Central memory CD8-positive, alpha-beta T cell (primary cell): Measurements from ENCODE around the gene TCF20.

Experiments
- ATAC-seq: fragments of 150-1000 bp; cut with Tn5 transposase; replicated peaks from 2 replicates; pipeline ENCODE4 v1.10.0; 2022; ENCODE audit warnings: mild to moderate bottlenecking, moderate FRiP score, moderate number of reproducible peaks; ENCODE audit not compliant: poor library complexity, severe bottlenecking; ENCODE audit errors: extremely low read depth
- DNase-seq, 2 donors: peaks; one replicate each; pipeline ENCODE4 v3.0.0; 2021; ENCODE audit warnings: low spot score in 2 of 2
- H3K27ac Mint-ChIP-seq: one replicate; pipeline ENCODE4 v1.8.0; 2022; ENCODE audit warnings: low read depth, mild to moderate bottlenecking, moderate library complexity, mixed read lengths
- H3K27me3 Mint-ChIP-seq: one replicate; pipeline ENCODE4 v1.8.0; 2022; ENCODE audit warnings: mixed read lengths
- H3K36me3 Mint-ChIP-seq: one replicate; pipeline ENCODE4 v1.8.0; 2022; ENCODE audit warnings: mild to moderate bottlenecking, moderate library complexity, mixed read lengths; ENCODE audit not compliant: insufficient read depth
- H3K4me1 Mint-ChIP-seq: one replicate; pipeline ENCODE4 v1.8.0; 2022; ENCODE audit warnings: mixed read lengths
- H3K4me3 Mint-ChIP-seq: one replicate; pipeline ENCODE4 v1.8.0; 2022; ENCODE audit warnings: mild to moderate bottlenecking, moderate library complexity, mixed read lengths
- H3K9me3 Mint-ChIP-seq: one replicate; pipeline ENCODE4 v1.8.0; 2022; ENCODE audit warnings: mixed read lengths

The TCF20 gene

DNA sequence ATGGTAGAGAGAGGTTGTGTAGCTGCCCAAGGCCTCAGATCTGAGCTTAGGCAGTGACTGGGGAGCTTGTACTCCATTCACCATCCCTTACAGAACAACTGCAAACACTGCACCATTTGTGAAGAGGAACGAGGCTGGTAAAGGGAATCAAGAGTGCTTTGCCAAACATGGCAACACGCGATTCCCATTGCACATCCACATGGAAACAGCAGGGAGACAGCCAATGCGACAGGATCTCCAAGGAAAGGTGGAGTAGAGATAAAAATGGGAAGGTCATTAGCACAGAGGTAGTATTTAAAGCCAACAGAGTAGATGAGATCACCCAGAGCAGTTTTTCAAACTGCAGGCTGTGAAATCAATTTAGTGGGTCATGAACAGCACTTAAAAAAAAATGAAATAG lies 42.0 kb downstream of the TCF20 start:
- Mint-ChIP-seq H3K27ac (peak overlapping the region; percentile 47), H3K9me3 (no peaks in the 10 kb centered on the region), H3K4me1 (peaks cover 53% of the 10 kb centered on the region), H3K27me3 (no peaks in the 10 kb centered on the region), H3K4me3 (no peak overlapping the region), H3K36me3 (peaks cover 5% of the 10 kb centered on the region)
- DNase-seq (no peak), ATAC-seq (no peak)

- DNase-seq (no peak), ATAC-seq (no peak)
- Mint-ChIP-seq H3K27me3 (no peaks in the 10 kb centered on the region), H3K4me1 (peaks cover 59% of the 10 kb centered on the region), H3K36me3 (peaks cover 5% of the 10 kb centered on the region), H3K9me3 (no peaks in the 10 kb centered on the region), H3K27ac (no peak overlapping the region), H3K4me3 (no peak overlapping the region)
Observed at GRCh38 chr22:42227435-42227834, 43.0 kb downstream of the TCF20 start.

DNA sequence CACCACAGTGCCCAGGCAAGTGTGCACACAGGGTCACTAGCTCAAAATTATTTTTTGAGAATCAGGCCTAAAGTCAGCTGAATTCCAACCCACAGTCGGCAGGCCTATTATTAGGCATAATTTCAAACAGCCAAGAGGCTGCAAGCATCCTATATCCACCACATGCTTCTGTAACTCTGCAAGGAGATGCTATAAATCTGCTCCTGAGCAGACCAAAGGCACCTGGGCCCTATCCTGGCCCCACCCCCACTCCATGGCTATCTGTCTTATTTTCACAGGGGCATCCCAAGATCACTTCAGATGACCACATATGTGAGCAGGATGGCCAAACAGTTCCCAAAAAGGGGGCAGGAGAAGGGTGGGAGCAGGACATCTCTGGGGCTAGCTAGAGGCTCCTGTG lies 44.6 kb downstream of the TCF20 start:
- Mint-ChIP-seq H3K36me3 (peaks cover 5% of the 10 kb centered on the region), H3K27ac (no peak overlapping the region), H3K4me3 (no peak overlapping the region), H3K27me3 (no peaks in the 10 kb centered on the region), H3K9me3 (no peaks in the 10 kb centered on the region), H3K4me1 (peaks cover 63% of the 10 kb centered on the region)
- ATAC-seq (no peak), DNase-seq (no peak)

DNA sequence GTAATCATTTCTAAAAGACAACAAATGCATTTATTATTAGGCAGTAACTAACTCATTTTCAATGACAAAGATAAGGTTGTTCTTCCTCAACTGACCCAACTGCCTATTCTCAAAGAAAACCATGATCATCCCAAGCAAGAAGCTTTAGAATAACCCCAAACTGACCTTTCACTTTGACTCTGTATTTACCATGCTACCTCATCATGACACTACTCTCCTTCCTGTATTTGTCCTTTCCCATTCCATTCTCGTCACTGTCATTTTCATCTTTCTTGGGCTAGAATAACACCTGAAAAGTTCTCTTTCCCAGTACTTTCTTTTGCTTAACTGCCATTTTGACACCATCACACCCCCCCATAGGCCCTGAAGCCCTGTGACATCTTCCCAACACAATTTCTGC lies 48.3 kb downstream of the TCF20 start:
- no peaks in the 10 kb centered on the region for H3K27me3 Mint-ChIP-seq
- no peaks in the 10 kb centered on the region for H3K9me3 Mint-ChIP-seq
- no peak for DNase-seq
- no peak overlapping the region for H3K27ac Mint-ChIP-seq
- no peak overlapping the region for H3K4me3 Mint-ChIP-seq
- peaks cover 59% of the 10 kb centered on the region for H3K4me1 Mint-ChIP-seq
- peaks cover 3% of the 10 kb centered on the region for H3K36me3 Mint-ChIP-seq
- no peak for ATAC-seq
